Kidney tubule cell (primary cell): ENCODE measurements around the gene NOSTRIN.
"Not testable (repeated sequence)": the region's sequence is repeated elsewhere in the genome, so short reads cannot be mapped to it uniquely, and the experiment has no call there.

ENCODE experiments used
- DNase-seq: peaks from one replicate; pipeline ENCODE4 v3.0.0-alpha.2; 2018; ENCODE audit warnings: low spot score

The NOSTRIN gene

GRCh38 chr2:168789776-168790175 lies 12.7 kb upstream of the NOSTRIN start:
- DNase-seq, result no peak

- DNase-seq, result no peak
These were observed 12.1 kb upstream of the NOSTRIN start for GRCh38 chr2:168790226-168790902.

GRCh38 chr2:168791140-168791539 lies 11.3 kb upstream of the NOSTRIN start:
- not testable (repeated sequence) for DNase-seq

- DNase-seq, result no peak
These were observed 8.8 kb upstream of the NOSTRIN start for GRCh38 chr2:168793596-168793995.

- no peak for DNase-seq
These were observed 7.5 kb upstream of the NOSTRIN start for GRCh38 chr2:168794968-168795367.

GRCh38 chr2:168796090-168796577 lies 6.3 kb upstream of the NOSTRIN start:
- no peak for DNase-seq

- no peak for DNase-seq
These were observed 5.7 kb upstream of the NOSTRIN start for GRCh38 chr2:168796583-168797285.

- DNase-seq, result no peak
These were observed 5.2 kb upstream of the NOSTRIN start for GRCh38 chr2:168797286-168797655.

- peak; percentile 10 for DNase-seq
These were observed 4.2 kb upstream of the NOSTRIN start for GRCh38 chr2:168798076-168798887.

- peak; percentile 18 for DNase-seq
These were observed 3.5 kb upstream of the NOSTRIN start for GRCh38 chr2:168798888-168799410.

GRCh38 chr2:168801471-168801870 lies 966 bp upstream of the NOSTRIN start:
- no peak for DNase-seq

- no peak for DNase-seq
These were observed 655 bp downstream of the NOSTRIN start for GRCh38 chr2:168802859-168803725.

GRCh38 chr2:168804214-168804613 lies 1.8 kb downstream of the NOSTRIN start:
- DNase-seq, result no peak

- DNase-seq, result no peak
These were observed 3.2 kb downstream of the NOSTRIN start for GRCh38 chr2:168805615-168806014.

- no peak for DNase-seq
These were observed 7.1 kb downstream of the NOSTRIN start for GRCh38 chr2:168809537-168809936.

- DNase-seq, result no peak
These were observed 7.8 kb downstream of the NOSTRIN start for GRCh38 chr2:168810235-168810634.

GRCh38 chr2:168811696-168812095 lies 9.3 kb downstream of the NOSTRIN start:
- DNase-seq, result no peak

GRCh38 chr2:168814046-168814445 lies 11.6 kb downstream of the NOSTRIN start:
- peak; percentile 46 for DNase-seq

GRCh38 chr2:168814939-168815907 lies 12.8 kb downstream of the NOSTRIN start:
- DNase-seq, result peak; percentile 56

GRCh38 chr2:168816369-168816768 lies 13.9 kb downstream of the NOSTRIN start:
- peak; percentile 81 for DNase-seq
